ENCODE measurements around the gene VPS72. TPM values are rescaled to one million over a fixed set of nuclear protein-coding genes. Genes with fewer than 3 reads are reported as not detected.
A peak's percentile ranks its signal among the peaks of the same experiment; 100 is the strongest.

VPS72 gene
- polyA plus RNA-seq, 3 donors: 63.9 to 81.9 (median 68.9) TPM

DNA sequence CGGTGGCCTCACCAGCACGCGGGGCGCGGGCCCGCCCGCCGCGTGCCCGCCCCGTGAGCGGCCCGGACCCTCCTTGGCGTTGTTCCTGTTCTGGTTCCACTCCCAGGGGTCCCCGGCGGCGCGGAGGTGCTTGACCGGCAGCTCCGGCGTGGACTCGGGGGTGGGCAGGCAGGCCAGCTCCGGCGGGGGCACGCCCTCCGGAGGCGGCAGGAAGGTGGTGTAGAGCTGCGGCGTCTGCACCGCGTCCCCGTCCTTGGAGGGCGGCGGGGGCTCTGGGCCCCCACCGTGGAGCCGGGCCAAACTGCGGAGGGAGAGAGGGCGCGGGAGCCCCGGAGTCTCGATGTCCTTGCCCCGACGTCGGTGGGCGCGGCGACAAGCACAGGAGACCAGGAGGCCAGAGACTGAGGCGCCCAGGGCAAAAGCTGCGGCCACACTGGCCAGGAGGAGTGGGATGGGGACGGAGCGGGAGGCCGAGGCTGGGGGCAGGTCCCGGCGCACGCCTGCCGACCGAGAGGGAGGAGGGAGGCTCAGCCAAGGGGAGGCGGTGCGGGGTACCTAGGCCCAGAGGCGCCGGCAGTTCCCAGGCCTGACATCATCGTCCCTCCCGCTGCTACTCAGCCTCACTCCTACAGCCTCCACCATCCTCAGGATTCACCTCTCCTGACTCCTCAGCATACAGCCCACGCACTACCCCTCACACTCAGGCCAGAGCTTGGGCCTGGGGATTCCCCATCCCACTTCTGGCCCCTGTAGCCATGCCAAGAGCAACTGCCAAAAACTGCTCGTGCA is 56.8 kb downstream of the VPS72 start:
- no peak for DNase-seq (ENCODE audit: extremely low read depth in 1 of 11, low read depth in 9 of 11, low spot score in 4 of 11)

DNA sequence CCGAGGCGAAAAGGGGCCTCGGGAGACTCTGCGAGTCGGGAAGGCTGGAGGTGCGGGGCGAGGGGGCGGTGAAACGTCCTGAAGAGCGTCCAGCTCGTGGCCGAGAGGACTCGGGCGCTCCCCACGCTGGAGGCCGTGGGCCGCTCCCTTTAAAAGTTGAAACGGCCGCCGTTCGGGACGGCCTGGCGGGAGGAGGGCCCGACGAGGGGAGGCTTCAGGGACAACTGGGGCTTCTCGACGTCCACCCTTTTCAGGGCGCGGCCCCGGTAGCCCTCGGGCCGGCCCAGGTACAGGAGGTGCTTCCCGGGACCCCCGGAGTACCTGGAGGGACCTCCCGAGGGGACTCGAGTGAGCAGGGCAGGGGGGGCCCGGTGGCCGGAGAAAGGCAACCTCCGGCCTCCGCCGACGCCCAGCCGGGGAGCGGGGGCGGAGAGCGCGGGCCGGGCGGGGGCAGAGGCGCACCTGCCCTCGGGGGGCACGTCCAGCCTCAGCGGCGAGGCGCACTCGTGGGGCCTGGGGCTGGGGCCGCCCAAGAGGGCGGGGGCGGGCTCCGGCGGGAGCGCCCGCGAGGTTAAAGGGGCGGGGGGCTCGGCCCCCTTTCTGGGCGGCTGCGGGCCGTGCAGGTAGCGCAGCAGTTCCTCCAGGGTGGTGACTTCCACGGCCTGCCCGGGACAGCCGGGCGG is 57.5 kb downstream of the VPS72 start:
- no peak for DNase-seq (ENCODE audit: extremely low read depth in 1 of 11, low read depth in 9 of 11, low spot score in 4 of 11)

DNA sequence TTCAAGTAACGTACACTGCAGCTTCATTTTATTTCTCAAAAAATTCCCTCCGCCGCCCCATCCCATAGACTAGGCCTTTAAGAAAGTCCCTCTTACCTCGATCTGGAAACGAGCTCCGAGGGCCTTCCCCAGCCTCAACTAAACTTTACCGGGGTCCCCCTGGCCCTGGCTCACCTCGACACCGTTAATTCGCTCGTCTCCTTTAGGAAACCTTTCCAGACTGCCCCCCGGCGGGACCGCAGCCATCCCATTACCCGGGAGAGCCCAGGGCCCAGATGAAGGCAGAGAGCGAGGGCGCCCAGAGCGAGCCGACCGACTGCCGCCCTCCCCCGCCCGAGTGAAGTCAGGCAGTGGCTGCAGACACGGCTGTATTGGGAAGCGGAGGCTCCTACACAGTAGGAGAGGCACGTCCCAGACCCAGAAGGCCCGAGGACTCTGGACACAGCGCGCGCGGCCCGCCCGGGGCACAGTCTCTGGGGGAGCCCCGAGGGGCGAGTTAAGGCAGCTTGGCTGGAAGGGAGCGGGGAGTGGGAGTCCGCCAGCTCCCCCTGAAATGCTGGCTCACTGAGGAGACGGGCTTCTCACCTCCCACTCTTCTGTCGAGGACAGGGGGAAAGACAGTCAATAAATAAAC is 58.2 kb downstream of the VPS72 start:
- peak in 2 of 11 donors; percentile 27 to 36 for DNase-seq (ENCODE audit: extremely low read depth in 1 of 11, low read depth in 9 of 11, low spot score in 4 of 11)

DNA sequence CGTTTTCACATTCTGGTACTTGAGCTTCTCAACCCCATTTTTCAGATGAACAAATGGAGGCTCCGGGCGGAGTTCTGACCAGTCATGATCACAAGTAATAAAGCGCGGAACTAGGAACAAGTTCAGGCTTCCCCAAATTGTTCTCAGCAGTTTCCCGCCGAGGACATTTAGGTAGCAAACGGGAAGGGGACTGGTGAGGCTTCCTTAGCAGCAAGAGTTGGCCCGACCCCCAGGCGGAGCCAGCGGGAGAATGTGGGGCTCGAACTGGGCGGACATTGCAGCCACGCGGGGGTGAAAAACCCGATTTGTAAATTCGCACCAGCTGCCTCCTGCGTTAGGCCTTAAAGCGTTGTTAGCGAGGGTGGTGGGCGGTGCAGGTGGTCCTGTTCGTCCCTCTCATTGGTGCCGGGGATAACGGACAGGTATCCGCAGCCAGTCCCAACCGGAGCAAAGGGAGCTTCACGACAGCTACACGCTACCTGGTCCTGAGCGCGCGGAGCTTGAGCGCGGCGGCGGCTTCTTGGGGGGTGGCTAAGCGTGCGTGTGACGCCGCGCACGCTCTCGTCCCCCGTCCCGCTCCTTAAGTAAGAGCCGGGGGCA is 58.9 kb downstream of the VPS72 start:
- DNase-seq (ENCODE audit: extremely low read depth in 1 of 11, low read depth in 9 of 11, low spot score in 4 of 11): peak in 10 of 11 donors; percentile 77 to 94 (median 87)

DNA sequence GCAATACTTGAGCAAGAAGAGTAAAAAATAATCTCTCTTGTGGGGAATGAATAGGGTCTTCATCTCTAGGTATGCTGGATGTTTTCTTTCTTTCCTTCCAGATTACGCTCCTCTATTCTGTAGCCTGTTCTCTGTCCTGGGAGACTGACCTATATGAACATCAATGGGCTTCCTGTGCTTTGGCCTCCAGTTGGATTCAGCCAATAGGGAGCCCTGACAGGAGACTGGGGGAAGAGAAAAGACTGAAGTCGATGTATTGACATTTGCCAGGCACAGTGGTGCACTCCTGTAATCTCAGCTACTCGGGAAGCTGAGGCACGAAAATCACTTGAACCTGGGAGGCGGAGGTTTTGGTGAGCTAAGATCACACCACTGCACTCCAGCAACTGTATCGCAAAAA is 61.2 kb downstream of the VPS72 start:
- no peak for DNase-seq (ENCODE audit: extremely low read depth in 1 of 11, low read depth in 9 of 11, low spot score in 4 of 11)

Other genes starting within 250 kb of the VPS72 start
- gene CERS2, start 215.4 kb downstream of the VPS72 start, polyA plus RNA-seq (ENCODE audit: insufficient read length in 3 of 3): 100 to 1,000 TPM; 296 to 301 (median 300) TPM
- gene ANXA9, start 207.9 kb downstream of the VPS72 start, polyA plus RNA-seq (ENCODE audit: insufficient read length in 3 of 3): 10 to 100 TPM; 14.3 to 18.9 (median 14.6) TPM
- gene MINDY1, start 183.3 kb downstream of the VPS72 start, polyA plus RNA-seq (ENCODE audit: insufficient read length in 3 of 3): 10 to 100 TPM; 38.9 to 58.3 (median 39.3) TPM
- 10 to 100 TPM; 42.4 to 48.7 (median 42.8) TPM for gene PRUNE1, start 181.7 kb downstream of the VPS72 start, polyA plus RNA-seq (ENCODE audit: insufficient read length in 3 of 3)
- gene BNIPL, start 153.6 kb downstream of the VPS72 start, polyA plus RNA-seq (ENCODE audit: insufficient read length in 3 of 3): 1 to 10 TPM; 1.6 to 3.6 (median 2.7) TPM
- 10 to 100 TPM in 2 of 3 donors, 1 to 10 TPM in 1; 9.1 to 14.0 (median 11.8) TPM for gene C1orf56, start 142.4 kb downstream of the VPS72 start, polyA plus RNA-seq (ENCODE audit: insufficient read length in 3 of 3)
- gene CDC42SE1, start 130.6 kb downstream of the VPS72 start, polyA plus RNA-seq (ENCODE audit: insufficient read length in 3 of 3): 10 to 100 TPM; 73.0 to 82.3 (median 75.4) TPM
- gene MLLT11, start 129.8 kb downstream of the VPS72 start, polyA plus RNA-seq (ENCODE audit: insufficient read length in 3 of 3): 10 to 100 TPM; 22.6 to 26.7 (median 24.7) TPM
- gene GABPB2, start 119.4 kb downstream of the VPS72 start, polyA plus RNA-seq (ENCODE audit: insufficient read length in 3 of 3): 10 to 100 TPM; 10.5 to 15.8 (median 15.4) TPM
- 10 to 100 TPM; 29.8 to 34.5 (median 29.9) TPM for gene SEMA6C, start 43.6 kb downstream of the VPS72 start, polyA plus RNA-seq (ENCODE audit: insufficient read length in 3 of 3)
- gene TNFAIP8L2, start 33.5 kb downstream of the VPS72 start, polyA plus RNA-seq (ENCODE audit: insufficient read length in 3 of 3): 1 to 10 TPM; 1.0 to 1.5 (median 1.3) TPM
- gene LYSMD1, start 24.3 kb downstream of the VPS72 start, polyA plus RNA-seq (ENCODE audit: insufficient read length in 3 of 3): 10 to 100 TPM; 16.4 to 20.1 (median 19.0) TPM
- 10 to 100 TPM; 38.4 to 45.2 (median 40.1) TPM for gene SCNM1, start 24.1 kb downstream of the VPS72 start, polyA plus RNA-seq (ENCODE audit: insufficient read length in 3 of 3)
- 1 to 10 TPM; 1.0 to 2.0 (median 1.4) TPM for gene TMOD4, start 14.2 kb downstream of the VPS72 start, polyA plus RNA-seq (ENCODE audit: insufficient read length in 3 of 3)
- gene PIP5K1A, start 8.4 kb upstream of the VPS72 start, polyA plus RNA-seq (ENCODE audit: insufficient read length in 3 of 3): 10 to 100 TPM; 61.9 to 79.7 (median 73.5) TPM
- gene PSMD4, start 64.5 kb upstream of the VPS72 start, polyA plus RNA-seq (ENCODE audit: insufficient read length in 3 of 3): 100 to 1,000 TPM; 160 to 185 (median 174) TPM
- gene ZNF687, start 92.1 kb upstream of the VPS72 start, polyA plus RNA-seq (ENCODE audit: insufficient read length in 3 of 3): 10 to 100 TPM; 20.4 to 27.1 (median 25.2) TPM
- 10 to 100 TPM; 62.6 to 67.6 (median 65.7) TPM for gene PI4KB, start 137.2 kb upstream of the VPS72 start, polyA plus RNA-seq (ENCODE audit: insufficient read length in 3 of 3)
- gene RFX5, start 157.1 kb upstream of the VPS72 start, polyA plus RNA-seq (ENCODE audit: insufficient read length in 3 of 3): 10 to 100 TPM; 39.4 to 47.0 (median 45.2) TPM
- gene SELENBP1, start 182.5 kb upstream of the VPS72 start, polyA plus RNA-seq (ENCODE audit: insufficient read length in 3 of 3): 10 to 100 TPM; 42.1 to 55.9 (median 52.7) TPM
- gene PSMB4, start 209.4 kb upstream of the VPS72 start, polyA plus RNA-seq (ENCODE audit: insufficient read length in 3 of 3): 100 to 1,000 TPM; 248 to 269 (median 260) TPM